Measurements from ENCODE around the gene TMEM151B.

- TF ChIP-seq CTCF (IDR thresholded peaks at IDR 0.05 in 2 of 3, conservative IDR thresholded peaks at IDR 0.05 in 1 of 3; ENCODE audit: borderline replicate concordance in 1 of 3, insufficient read depth in 1 of 3, low read depth in 2 of 3, low read length in 2 of 3) (no peak), JUND (IDR thresholded peaks at IDR 0.05) (no peak), CEBPB (IDR thresholded peaks at IDR 0.05; ENCODE audit: low read depth) (no peak), EZH2phosphoT487 (IDR thresholded peaks at IDR 0.05; ENCODE audit: borderline replicate concordance) (no peak), POLR2A (IDR thresholded peaks at IDR 0.05; ENCODE audit: borderline replicate concordance, extremely low read depth, insufficient read depth, insufficient read length) (no peak), SRF (IDR thresholded peaks at IDR 0.05; ENCODE audit: low read depth) (no peak), SIN3A (IDR thresholded peaks at IDR 0.05; ENCODE audit: low read depth) (no peak), RAD21 (IDR thresholded peaks at IDR 0.05; ENCODE audit: low read depth) (no peak)
- TF ChIP-seq, protein P1, sequence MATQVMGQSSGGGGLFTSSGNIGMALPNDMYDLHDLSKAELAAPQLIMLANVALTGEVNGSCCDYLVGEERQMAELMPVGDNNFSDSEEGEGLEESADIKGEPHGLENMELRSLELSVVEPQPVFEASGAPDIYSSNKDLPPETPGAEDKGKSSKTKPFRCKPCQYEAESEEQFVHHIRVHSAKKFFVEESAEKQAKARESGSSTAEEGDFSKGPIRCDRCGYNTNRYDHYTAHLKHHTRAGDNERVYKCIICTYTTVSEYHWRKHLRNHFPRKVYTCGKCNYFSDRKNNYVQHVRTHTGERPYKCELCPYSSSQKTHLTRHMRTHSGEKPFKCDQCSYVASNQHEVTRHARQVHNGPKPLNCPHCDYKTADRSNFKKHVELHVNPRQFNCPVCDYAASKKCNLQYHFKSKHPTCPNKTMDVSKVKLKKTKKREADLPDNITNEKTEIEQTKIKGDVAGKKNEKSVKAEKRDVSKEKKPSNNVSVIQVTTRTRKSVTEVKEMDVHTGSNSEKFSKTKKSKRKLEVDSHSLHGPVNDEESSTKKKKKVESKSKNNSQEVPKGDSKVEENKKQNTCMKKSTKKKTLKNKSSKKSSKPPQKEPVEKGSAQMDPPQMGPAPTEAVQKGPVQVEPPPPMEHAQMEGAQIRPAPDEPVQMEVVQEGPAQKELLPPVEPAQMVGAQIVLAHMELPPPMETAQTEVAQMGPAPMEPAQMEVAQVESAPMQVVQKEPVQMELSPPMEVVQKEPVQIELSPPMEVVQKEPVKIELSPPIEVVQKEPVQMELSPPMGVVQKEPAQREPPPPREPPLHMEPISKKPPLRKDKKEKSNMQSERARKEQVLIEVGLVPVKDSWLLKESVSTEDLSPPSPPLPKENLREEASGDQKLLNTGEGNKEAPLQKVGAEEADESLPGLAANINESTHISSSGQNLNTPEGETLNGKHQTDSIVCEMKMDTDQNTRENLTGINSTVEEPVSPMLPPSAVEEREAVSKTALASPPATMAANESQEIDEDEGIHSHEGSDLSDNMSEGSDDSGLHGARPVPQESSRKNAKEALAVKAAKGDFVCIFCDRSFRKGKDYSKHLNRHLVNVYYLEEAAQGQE (IDR thresholded peaks at IDR 0.05; ENCODE audit: low read depth): no peak
These were observed 24.8 kb upstream of the TMEM151B start for GRCh38 chr6:44245391-44245911.

Data from HCT116 (cell line).